Retina (tissue), 1 donor: ENCODE data around the gene CACNA1A.

ENCODE experiments used
- DNase-seq: peaks from one replicate; pipeline ENCODE4 v3.0.0-alpha.2; 2016

Gene CACNA1A

DNA sequence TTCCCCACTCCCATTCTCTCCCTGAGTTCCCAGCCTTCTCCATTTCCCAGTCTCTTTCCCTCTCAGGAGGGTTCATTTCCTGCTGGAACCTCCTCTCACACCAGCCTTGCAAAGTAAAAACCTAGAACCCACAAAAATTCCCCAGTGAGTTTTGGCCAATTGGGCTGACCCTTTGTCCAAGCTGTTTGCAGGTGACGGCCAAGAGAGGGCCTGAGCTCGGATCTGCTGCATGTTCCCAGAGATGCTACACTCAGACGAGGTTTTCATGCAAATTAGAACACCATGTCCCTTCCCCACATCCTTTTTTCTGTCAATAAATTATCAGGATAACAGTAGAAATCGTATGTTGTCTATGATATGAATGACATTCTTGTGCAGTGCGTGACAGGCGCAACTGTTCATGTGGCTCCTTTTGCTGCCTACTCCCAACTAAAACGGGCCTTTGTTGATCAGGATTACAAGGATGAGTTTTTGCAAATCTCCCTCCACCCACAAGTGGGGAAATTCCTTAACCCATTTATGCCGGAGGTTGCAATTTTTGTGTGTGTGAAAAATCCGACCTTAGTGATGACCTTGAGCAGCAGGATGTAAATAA lies 149.5 kb downstream of the CACNA1A start:
- no peak for DNase-seq

DNA sequence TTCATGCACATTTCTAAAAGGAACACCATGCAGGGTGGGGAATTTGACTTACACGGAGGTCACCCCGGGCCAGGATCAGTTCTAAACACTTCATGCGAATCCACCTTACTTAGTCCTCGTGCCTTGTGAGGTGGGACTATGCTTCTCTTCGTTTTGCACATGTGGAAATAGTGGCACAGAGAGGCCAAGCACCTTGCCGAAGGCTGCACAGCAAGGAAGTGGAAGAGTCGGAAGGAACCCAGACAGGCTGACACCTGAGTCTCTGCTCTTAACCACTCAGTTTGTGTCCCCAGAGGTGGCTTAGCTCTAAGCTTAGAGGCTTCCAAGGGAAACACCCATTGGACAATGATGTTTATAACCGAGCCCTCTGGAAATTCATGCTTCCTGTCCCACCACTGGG lies 150.1 kb downstream of the CACNA1A start:
- no peak for DNase-seq

- DNase-seq = no peak
Observed at GRCh38 chr19:13355356-13355755, 150.9 kb downstream of the CACNA1A start.

DNA sequence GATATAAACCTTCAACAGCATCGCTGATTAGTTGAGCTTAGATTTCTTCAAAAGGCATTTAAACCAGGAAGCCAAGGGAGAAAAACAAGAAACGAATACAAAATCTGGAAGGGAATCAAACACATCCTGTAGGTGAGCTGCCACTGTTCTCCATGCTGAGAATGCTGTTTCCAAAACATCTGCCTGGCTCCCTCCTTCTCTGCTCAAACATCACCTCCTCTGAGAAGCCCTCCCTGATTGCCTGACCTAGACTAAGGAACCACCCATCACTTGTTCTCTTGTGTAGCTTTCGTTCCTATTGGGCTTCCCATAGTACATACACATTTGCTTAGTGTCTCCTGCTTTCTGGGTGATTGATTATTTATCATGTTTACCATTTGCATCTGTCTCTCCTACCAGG lies 152.7 kb downstream of the CACNA1A start:
- DNase-seq = no peak

DNA sequence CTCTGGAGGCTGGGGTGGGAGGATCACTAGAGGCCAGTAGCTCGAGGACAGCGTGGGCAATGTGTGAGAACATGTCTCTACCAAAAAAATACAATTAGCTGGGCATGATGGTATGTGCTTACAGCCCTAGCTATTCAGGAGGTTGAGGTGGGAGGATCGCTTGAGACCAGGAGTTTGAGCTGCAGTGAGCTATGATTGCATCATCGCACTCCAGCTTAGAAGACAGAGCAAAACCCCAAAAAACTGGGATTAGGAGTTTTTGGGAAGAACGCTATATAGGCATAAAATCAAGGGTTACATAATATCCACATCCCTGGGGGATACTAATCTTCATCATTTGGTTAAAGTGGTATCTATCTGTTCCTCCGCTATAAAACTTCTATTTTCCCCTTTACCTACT lies 155.5 kb downstream of the CACNA1A start:
- DNase-seq = no peak

- DNase-seq = no peak
Observed at GRCh38 chr19:13350072-13350471, 156.2 kb downstream of the CACNA1A start.

- peak; percentile 4 for DNase-seq
Observed at GRCh38 chr19:13347367-13347766, 158.9 kb downstream of the CACNA1A start.

DNA sequence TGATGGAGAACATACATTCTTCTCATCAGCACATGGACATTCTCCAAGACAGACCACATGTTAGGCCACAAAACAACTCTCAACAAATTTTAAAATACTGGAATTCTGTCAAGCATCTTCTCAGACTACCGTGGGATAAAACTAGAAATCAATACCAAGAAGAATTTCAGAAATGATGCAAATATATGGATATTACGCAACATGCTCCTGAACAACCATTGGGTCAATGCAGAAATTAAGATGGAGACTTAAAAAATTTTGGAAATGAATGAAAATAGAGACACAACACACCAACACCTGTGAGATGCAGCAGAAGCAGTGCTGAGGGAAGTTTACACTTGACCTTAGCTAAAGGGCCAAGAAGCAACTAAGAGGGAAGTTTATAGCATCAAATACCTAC lies 162.8 kb downstream of the CACNA1A start:
- DNase-seq = no peak

DNA sequence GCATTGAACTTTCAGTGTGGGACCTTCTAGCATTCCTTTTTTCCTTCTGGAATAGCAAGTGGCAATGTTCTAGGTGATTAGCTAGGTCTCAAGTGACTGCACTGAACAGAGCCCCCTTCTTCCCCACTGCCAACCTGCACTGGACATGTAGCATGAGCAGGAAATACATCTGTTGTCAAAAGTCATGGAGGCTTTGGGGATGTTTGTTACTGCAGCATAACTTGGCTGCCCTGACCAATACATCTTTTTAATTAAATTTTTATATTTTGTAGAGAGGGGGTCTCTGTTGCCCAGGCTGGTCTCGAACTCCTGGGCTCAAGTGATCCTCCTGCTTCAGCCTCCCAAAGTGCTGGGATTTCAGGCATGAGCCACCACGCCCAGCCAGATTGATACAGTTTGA lies 163.6 kb downstream of the CACNA1A start:
- no peak for DNase-seq

- no peak for DNase-seq
Observed at GRCh38 chr19:13339869-13340268, 166.4 kb downstream of the CACNA1A start.

- no peak for DNase-seq
Observed at GRCh38 chr19:13337181-13337580, 169.1 kb downstream of the CACNA1A start.

GRCh38 chr19:13334801-13335481 lies 171.3 kb downstream of the CACNA1A start:
- no peak for DNase-seq

GRCh38 chr19:13330285-13330684 lies 176.0 kb downstream of the CACNA1A start:
- DNase-seq = no peak

GRCh38 chr19:13329766-13330165 lies 176.5 kb downstream of the CACNA1A start:
- DNase-seq = no peak

DNA sequence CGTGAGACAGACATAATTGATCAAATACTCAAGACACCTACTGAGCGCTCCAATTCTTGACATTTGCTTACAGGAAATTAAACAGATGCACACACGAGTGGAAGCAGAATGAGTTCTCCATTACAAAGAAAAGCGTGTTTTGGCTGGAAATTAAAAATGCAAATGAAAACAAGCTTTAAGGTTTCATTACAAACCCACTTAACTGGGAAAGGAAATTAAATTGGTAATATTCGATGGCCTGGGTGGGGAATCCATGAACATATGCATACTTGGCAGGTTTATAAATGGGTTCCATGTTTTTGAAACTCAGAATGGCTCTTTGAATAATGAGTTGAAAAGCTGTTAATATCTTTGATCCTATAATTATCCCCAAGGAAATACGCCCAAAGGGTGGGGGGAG lies 178.0 kb downstream of the CACNA1A start:
- DNase-seq = no peak

DNA sequence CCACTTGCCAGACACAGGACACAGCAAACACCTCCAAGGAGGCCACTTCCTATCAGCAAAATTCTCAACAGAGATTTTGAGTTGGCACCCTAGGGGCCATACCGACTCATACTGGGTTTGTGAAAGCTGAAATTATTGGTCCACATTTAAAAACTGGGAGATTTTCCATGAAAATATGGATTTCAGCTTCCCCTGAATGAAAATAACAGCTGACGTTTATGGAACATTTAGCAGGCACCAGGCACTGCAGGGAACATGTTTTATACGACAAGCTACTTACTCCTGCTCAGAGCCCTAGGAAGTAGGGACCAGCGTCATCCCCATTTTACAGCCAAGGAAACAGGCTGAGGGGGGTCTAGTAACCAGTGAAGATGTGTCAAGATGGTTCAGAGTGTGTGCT lies 186.8 kb downstream of the CACNA1A start:
- DNase-seq = no peak

GRCh38 chr19:13318190-13318589 lies 188.1 kb downstream of the CACNA1A start:
- no peak for DNase-seq

GRCh38 chr19:13315495-13315894 lies 190.8 kb downstream of the CACNA1A start:
- no peak for DNase-seq

GRCh38 chr19:13314761-13315160 lies 191.5 kb downstream of the CACNA1A start:
- no peak for DNase-seq

GRCh38 chr19:13313875-13314274 lies 192.4 kb downstream of the CACNA1A start:
- DNase-seq = no peak

GRCh38 chr19:13309864-13310263 lies 196.4 kb downstream of the CACNA1A start:
- no peak for DNase-seq

- no peak for DNase-seq
Observed at GRCh38 chr19:13303381-13304129, 202.7 kb downstream of the CACNA1A start.

- DNase-seq = no peak
Observed at GRCh38 chr19:13302526-13303270, 203.6 kb downstream of the CACNA1A start.
